ENCODE data around the gene OPCML.

Gene OPCML

GRCh38 chr11:132779497-132779896 lies 752.8 kb downstream of the OPCML start:
- no peaks in the 10 kb centered on the region for H3K9me3 Mint-ChIP-seq
- H3K36me3 Mint-ChIP-seq (ENCODE audit: low read depth) = no peaks in the 10 kb centered on the region
- H3K27ac Mint-ChIP-seq = peak overlapping the region in 1 of 3 experiments; percentile 22

DNA sequence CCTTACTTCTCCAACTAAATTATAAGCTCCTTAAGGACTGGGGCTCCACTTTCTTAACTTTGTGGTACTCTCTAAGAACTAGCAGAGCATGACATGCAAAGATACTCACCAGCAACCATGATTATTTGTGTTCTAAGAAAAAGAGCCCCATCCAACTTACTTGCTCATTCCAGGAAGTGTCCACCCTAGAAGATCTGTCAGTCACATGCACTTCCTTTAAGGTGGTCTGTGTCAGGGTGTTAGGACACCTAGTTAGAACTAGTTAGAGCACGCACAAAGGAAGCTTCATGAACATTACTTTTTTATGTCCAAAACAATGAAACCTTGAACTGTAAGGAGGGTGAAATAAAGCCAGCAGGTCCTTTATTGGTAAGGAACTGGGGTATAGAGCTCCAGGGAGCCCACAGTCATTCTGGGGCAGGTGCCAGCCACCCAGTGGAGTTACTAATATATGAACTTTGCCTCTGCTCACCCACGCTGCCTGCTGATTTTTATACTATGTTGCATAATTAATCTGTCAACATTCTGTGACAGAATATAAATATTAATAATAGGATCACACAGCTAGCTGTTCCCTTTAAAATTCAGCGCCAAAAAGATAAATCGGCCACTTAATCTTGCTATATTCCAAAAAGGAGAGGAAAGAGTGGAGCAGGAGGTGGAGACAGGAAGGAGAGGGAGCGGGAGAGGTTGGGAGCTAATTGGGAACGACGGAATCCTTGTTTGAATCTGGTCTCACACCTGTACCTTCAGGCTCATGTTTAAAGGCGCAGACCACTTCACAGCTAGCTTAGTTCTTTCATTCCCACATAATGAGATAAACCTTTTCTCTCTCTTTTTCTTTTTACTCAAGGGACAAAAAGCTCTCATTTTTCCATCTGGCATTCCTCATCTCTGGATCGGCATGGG lies 755.0 kb downstream of the OPCML start:
- Mint-ChIP-seq H3K4me3 (no peak overlapping the region), H3K9me3 (no peaks in the 10 kb centered on the region), H3K27me3 (ENCODE audit: low read depth) (peaks cover 13% of the 10 kb centered on the region), H3K4me1 (peaks cover 45% of the 10 kb centered on the region), H3K27ac (peak overlapping the region; percentile 25 to 56 (median 49)), H3K36me3 (ENCODE audit: low read depth) (no peaks in the 10 kb centered on the region)
- TF ChIP-seq CTCF (IDR thresholded peaks at IDR 0.05; ENCODE audit: unreplicated experiment in 3 of 3) = no peak

More at GRCh38 chr11:132779497-132779896, 752.8 kb downstream of the OPCML start:
- peaks cover 12% of the 10 kb centered on the region for H3K27me3 Mint-ChIP-seq (ENCODE audit: low read depth)
- H3K4me1 Mint-ChIP-seq = peaks cover 26% of the 10 kb centered on the region
- no peak for TF ChIP-seq CTCF (IDR thresholded peaks at IDR 0.05; ENCODE audit: unreplicated experiment in 3 of 3)
- H3K4me3 Mint-ChIP-seq = no peak overlapping the region

- H3K9me3 Mint-ChIP-seq = no peaks in the 10 kb centered on the region
- no peaks in the 10 kb centered on the region for H3K36me3 Mint-ChIP-seq (ENCODE audit: low read depth)
- H3K4me3 Mint-ChIP-seq = no peak overlapping the region
- H3K4me1 Mint-ChIP-seq = peaks cover 64% of the 10 kb centered on the region
- no peak for TF ChIP-seq CTCF (IDR thresholded peaks at IDR 0.05; ENCODE audit: unreplicated experiment in 3 of 3)
- H3K27me3 Mint-ChIP-seq (ENCODE audit: low read depth) = peaks cover 18% of the 10 kb centered on the region
- H3K27ac Mint-ChIP-seq = peak overlapping the region in 1 of 3 experiments; percentile 58
Observed at GRCh38 chr11:132773751-132774150, 758.5 kb downstream of the OPCML start.

DNA sequence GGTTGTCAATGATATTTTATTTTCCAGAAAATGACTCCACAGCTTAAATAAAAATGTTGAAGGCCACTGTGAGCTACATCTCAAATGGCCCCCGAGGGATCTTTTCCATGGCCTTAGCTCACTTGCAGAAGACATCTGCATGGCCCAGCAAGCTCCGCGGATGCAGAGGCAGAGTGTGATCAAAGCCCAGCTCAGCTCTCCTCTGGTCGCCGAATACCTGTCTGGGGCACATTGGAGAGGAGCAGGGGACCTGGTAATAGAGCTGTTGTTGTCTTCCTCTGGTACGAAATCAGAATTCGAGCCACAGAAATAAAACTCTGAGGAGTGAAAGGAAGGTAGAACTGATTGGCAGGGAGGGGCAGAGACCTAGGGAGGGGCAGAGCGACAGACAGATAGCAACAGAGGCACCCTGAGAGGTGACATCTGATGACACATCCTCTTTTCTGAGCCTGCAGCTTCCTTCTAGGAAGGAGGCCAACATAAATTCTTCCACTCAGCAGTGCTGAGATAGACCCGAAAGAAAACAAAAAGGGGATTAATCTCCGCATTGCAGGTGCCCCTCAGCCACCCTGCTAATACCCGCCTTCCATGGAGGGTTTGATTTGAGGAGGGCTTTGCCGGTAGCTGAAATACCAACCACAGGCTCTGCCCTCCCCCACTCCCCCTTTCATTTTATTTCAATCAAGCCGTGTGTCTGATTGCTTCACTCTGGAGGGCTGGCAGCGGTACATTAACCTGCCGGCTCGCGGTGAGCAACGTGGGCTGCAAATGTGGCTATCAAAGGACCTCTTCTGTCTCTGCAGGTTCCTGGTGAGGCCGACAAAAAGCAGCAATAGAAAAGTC lies 759.4 kb downstream of the OPCML start:
- peak overlapping the region in 1 of 3 experiments; percentile 58 for H3K27ac Mint-ChIP-seq
- no peaks in the 10 kb centered on the region for H3K36me3 Mint-ChIP-seq (ENCODE audit: low read depth)

GRCh38 chr11:132771746-132772145 lies 760.6 kb downstream of the OPCML start:
- Mint-ChIP-seq H3K4me1 (peaks cover 48% of the 10 kb centered on the region), H3K9me3 (no peaks in the 10 kb centered on the region), H3K27me3 (ENCODE audit: low read depth) (peaks cover 11% of the 10 kb centered on the region), H3K4me3 (no peak overlapping the region), H3K27ac (peak overlapping the region in 2 of 3 experiments; percentile 58 to 78), H3K36me3 (ENCODE audit: low read depth) (no peaks in the 10 kb centered on the region)
- no peak for TF ChIP-seq CTCF (IDR thresholded peaks at IDR 0.05; ENCODE audit: unreplicated experiment in 3 of 3)

More for the DNA sequence above, 759.4 kb downstream of the OPCML start:
- Mint-ChIP-seq H3K4me3 (no peak overlapping the region), H3K9me3 (no peaks in the 10 kb centered on the region), H3K27me3 (ENCODE audit: low read depth) (peaks cover 16% of the 10 kb centered on the region), H3K4me1 (peaks cover 59% of the 10 kb centered on the region)
- no peak for TF ChIP-seq CTCF (IDR thresholded peaks at IDR 0.05; ENCODE audit: unreplicated experiment in 3 of 3)
